Astrocyte of the hippocampus (primary cell): ENCODE data around the gene DUS1L.

Source experiments
- DNase-seq: peaks from one replicate; pipeline ENCODE4 v3.0.0; 2011; ENCODE audit warnings: low read depth, low spot score

DUS1L gene

DNA sequence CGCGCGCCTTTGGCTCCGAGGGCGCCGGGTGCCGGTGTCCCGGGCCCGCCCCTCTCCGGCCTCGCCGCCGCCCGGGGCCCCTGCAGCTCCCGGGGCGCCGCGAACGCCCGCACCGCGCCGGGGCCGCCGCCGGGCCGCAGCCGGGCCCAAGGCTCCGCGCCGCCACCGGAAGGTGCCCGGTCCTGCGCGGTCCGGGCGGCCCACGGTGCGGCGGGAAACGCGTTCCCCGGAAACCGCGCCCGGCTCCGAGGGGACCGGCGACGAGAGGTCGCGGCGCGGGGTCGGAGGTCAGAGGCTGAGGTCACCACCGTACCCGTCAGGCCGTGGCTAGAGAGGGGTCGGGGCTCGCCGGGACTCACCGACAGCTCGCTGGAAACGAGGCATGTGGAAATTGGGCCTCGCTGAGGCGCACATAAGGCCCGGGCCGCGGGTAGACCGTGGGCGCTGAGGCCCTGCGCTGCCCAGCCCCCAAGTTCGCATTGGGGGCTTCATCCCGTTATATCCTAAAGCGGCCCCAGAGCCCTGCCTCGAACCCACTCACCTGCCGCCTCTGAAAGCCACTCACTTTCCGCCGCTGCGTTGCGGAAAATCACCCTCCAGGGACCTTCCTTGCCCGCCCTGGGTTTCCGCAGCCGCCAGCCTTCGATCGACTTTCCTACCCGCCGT, at the start of gene DUS1L:
Gene DUS1L, minus strand, starts transcription at position 167 of the 666 bp plus-strand sequence. CDS start 745 bp downstream, outside the sequence.
- peak; percentile 78 for DNase-seq

DNA sequence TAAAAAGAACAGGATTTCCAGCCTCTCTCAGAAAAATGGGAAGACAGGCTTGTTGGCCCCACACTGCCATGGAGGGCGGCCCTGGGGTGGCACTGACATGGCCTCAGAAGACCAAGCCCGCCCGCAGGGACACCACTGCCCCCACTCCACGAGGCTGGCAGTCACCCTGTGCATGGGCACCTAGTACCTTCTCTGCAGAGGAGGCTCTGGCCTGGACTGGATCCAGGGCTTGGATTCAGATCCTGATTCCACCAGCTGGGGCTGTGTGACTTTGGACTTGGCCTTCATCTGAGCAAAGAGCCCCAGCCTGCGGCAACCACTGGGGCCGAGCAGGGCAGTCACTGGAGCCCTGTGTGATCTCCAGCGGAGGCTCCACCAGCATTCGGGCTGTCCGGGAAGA, 49.3 kb upstream of the DUS1L start:
- no peak for DNase-seq

DNA sequence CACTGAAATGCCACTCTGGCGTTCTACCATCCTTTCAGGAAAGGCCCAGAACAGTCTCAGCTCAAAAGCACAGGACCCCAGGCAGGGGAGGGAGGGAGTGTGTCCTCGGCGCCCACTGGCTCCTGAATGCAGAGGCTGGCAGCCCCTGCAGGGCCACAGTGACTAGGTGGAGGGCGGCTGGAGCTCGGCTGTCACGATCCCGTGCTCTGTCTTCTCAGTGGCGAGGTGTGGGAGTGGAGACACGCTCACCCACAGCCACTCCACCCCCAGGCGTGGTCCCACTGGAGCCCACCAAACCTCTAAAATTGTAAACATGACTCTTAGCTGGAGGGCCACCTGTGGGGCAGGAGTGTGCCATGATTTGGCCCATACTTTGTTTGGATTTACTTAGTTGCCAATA, 48.8 kb upstream of the DUS1L start:
- DNase-seq: no peak

DNA sequence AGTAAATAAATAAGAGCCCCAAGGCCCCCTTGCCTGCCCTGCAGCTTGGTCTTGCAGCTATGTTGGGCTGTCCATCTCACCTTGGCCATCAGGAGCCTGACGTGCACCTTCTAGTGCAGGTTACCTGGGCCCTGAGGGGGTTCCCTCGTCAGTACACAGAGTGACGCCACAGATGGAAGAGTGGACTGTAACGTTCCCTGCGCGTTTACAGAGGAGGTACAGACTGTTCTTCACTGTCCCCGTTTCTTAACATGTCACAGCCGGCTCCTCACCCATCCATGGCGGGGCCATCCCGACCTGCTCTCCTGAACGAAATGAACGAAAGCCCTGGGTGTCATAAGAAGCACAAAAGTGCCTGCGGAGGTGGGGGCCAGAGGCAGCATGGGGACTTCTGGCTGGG, 48.3 kb upstream of the DUS1L start:
- no peak for DNase-seq

DNA sequence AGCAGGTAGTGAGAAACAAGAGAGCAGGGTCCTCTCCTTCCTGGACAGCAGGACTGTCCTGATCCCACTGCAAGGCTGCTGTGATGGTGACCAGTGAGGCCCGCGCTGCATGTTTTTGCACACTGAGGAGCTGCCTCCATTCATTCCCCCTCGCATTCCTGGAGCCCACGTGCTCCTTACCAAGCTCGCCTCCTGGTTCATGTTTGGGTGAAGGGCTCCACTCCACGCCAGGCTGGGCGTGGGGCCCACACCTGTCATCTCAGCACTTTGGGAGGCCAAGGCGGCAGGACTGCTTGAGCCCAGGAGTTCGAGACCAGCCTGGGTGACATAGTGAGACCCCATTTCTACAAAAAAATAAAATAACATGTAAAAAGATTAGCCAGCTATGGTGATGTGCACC, 47.8 kb upstream of the DUS1L start:
- no peak for DNase-seq

DNA sequence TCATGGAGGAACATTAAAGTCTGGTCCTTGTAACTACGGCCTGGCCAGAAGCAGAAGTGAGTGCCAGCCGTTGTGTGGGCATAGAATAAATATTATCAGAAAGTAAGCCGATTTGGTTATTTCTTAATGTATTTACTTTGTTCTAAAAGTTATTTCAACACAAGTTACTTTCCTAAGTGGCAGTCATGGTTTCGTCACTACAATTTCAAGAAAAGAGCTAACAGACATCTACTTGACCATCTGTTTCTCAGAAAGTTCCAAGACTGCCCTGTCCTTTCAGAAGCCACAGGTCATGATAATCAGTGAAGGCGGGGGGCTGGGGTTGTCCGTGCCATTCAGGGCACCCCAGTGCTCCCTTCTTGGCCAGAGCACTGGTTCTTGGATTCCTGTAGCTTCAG, 47.3 kb upstream of the DUS1L start:
- no peak for DNase-seq

DNA sequence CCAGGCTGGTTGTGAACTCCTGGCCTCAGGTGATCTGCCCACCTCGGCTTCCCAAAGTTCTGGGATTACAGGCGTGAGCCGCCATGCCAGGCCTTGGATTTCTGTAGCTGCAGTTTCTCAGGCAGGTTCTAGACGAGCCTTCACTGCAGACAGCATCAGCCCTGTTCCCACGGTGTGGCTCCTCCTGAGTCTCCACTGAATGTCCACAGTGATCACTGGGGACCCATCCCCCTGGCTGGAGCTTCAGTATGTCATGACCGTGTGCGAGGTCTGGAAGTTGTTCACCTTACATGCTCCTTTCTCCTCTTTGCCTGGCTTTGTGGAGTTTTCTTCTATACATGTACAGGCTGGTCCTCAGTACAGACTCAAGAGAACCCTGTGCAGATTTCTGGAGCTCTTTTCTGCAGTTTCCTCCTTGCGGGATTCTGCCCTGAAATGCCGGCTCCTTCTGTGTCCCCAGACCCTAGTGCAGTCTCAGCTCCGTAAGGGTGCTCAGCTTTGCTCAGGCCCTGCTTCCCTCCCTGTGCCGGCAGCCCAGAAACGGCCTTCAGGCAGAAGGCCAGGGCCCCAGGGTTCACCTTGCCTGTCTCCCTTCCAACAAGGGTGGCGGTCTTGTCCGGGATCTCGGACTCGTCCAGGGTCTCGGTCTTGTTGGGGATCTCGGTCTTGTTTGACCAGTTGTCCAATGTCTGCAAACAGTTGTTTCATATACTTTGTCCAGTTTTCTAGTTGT, 46.7 kb upstream of the DUS1L start:
- DNase-seq: no peak

DNA sequence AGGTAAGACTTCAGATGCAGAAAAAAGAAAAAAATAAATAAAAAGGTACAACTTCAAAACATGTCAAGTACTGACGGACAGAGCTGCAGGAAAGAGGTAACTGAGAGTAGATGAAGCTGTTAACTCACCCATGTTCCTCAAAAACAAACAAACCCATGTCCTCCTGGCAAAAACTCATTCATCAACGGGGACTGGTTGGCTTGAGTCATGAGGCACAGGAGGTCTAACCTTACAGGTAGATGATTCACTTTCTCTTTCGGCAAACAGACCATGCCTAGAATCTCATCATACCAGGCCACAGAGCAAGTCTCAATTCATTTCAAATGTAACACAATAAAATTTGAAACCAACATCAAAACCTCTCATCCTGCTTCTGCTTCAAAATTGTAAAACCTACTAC, 44.7 kb upstream of the DUS1L start:
- no peak for DNase-seq

DNA sequence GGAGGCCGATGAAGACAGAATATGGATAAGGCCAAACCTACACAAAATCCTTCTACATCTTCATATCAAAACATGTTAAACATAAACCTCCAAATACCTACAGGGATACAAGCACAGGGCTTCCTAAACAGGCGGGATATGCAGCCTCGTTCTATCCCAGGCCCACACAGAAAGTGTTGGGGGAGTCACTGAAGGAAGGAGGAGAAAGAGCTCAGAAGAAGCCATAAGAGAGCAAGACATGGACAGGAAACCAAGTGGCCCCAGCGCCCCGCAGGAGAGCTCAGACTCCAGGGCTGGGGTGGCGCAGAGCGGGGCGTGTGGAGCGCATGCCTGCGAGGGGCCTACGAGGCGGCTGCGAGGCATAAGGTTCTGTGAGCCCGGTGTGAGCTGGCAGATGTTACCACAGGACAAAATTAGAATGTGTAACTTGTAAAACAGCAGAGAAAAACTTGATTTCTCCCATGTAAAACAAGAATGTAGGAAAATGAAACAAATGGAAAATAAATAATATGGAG, 43.4 kb upstream of the DUS1L start:
- no peak for DNase-seq

DNA sequence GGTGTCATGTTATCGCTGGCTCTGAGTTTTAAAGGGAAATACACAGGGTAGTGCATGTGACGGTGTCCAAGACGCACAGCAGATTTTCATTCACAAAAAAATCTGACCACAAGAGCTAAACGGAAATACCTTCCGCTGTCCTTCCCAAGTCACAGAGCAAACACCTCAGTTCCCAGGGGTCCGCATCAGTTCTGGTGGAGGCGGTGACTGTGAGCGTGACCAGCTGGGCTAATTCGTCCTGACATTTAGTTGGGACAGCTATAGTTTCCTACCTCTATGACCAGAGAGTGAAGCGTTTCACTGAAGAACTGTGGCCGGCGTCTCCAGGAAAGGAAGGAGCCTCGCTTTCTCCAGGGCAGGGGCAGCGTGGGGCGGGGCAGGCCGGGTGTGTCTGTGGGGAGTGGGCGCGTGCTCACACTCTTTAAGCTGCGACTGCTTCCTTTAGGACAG, 42.9 kb upstream of the DUS1L start:
- DNase-seq: no peak

DNA sequence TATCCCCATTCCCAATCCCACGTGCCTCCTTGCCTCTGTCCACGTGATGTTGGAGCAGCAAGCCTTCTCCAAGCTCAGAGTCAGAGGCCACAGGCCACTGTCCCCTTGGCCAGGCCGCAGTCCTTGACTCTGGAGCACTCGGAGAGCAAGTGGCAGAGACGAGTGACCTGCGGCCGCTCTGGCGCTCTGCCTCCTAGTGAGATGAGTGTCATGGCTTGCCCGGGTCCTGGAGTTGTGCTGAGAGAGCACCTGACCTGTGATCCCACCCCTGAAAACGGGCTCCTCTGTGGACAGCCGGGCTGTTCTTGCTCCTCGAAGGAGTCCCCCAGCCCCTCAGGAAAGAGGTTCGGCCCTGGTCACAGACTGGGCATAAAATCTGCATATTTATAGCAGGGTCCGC, 42.4 kb upstream of the DUS1L start:
- DNase-seq: no peak

DNA sequence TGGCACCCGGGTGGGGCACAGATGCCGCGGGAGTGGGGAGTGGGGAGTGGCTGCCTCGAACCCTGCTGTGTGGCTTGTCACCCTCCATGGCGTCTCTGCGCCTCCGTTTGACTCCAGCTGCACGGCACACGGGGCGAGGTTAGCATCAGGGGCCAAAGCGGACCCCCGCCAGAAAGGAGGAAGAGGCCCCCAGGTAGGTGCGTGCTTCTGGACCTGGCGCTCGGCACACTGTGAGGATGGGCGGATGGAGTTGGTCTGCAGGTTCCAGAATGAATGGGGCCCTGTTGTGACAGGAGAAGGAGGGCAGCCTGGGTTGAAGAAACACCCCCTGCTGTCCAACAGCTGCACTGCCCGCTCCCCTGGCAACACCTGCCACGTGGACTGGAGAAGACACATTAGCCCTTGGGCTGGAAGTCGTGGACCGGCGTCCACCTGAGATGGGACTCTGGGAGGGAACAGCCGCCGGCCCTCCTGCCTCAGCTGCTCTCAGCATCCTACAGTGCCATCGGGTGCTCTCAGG, 41.8 kb upstream of the DUS1L start:
- DNase-seq: no peak

DNA sequence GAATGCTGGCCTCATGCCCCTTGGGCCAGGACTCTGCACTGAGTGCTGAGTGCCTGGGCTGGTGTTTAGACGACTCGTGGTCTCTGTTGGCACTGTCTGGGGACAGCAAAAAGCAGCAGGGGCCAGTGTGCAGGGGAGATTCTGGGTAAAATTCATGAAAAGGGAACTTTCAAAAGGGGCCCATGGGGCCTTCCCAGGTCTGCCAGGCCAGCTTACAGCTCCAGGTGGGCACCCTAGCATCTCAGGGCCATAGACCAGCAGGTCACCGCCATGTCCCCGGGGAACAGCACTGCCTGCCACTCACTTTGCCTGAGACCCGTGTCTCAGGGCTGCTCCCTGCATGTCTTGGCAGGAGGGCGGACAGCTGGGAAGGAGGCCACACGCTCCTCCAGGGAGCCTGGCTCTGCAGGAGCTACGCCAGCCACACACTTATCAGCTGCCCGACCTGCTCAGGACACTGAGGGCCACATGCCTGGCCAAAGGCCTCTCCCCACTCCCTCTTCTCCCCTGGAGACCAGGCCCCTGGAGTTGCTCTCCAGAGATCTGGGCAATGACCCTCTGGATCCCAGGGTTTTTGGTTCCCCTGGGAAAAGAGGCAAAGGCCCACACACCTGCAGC, 41.2 kb upstream of the DUS1L start:
- no peak for DNase-seq

DNA sequence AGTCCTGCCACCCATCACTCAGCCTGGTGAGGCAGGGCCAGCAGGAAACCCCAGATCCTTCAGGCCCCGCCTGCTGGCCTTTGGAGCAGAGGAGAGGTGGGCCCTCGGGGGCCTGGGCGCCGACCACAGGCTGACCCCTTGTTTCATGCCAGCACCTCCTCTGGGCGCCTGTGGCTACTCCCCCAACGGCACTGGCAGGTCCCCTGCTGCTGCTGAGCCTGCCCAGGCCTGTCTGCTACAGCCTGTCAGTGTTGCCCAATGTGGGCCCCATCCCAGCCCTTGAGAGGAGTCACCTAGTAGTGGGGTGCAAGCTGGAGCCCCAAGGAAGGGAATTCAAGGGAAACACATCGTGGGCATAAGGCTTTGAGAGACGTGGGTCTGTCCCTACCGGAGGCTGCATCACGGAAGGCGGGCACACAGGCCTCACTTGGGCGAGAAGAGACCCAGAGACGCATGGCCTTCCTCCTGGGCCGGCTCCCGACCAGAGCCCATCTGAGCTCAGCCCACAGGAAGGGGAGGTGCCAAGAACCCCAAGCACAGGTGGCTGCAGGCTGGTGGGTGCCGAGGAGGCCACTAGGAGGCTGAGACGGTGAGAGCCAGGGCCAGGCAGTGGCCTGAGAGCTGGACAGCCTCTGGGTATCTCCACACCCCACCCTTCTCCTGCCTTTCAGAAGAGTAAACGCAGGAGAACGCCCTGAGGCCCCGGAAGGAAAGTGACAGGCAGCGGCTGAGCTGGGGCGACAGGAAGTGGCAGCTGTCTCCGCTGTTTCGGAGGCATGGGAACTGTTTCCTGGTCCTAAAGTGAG, 40.5 kb upstream of the DUS1L start:
- peak; percentile 54 for DNase-seq

DNA sequence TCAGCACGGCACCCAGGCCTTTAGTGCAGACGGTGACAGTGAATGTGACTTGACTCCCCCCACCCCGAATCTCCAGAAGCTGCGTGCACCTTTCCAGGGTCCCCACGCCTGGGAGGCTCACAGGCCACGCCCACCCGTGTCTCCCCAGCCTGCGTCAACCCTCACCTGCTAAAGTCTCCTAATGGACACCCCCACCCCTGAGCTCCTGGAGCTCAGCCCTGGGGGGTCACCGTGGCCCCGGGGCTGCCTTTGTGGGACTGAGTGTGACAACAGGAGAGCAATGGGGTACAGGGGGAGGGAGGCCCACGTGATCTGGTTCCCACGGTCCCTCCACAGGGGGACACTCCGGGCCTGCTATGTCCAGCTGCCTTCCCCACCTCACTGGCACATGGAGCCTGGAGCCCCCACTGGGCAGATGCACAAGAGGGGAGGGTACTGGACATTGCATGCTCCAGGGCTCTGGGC, 39.8 kb upstream of the DUS1L start:
- no peak for DNase-seq

DNA sequence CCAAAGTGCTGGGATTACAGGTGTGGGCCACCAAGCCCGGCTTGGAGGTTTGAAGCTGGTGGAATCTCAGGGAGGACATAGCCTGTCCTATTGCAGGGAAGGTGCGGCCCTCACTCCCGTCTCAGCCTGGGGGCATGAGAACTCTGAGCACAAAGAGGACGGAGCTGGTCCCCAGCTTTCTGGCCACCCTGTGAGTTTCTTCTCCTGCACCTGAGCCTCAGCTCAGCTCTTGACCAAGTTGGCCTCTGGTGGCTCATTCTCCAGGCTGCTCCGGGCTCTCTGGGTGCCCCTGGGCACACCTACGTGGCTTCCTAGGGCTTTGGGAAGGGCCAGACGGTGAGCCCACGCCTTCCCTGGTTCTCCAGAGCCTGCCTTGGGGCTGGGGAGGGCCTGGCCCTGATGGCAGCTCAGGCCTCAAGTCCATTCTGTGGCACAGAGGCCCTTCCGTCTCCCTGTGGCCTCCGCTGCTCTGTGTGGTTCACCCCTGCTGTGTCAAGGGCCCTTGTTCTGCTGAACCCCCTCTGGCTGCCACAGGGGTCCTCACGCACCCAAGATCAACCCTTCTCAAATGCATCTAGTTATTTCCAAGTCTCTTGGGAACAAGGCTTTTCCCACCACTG, 39.3 kb upstream of the DUS1L start:
- no peak for DNase-seq

DNA sequence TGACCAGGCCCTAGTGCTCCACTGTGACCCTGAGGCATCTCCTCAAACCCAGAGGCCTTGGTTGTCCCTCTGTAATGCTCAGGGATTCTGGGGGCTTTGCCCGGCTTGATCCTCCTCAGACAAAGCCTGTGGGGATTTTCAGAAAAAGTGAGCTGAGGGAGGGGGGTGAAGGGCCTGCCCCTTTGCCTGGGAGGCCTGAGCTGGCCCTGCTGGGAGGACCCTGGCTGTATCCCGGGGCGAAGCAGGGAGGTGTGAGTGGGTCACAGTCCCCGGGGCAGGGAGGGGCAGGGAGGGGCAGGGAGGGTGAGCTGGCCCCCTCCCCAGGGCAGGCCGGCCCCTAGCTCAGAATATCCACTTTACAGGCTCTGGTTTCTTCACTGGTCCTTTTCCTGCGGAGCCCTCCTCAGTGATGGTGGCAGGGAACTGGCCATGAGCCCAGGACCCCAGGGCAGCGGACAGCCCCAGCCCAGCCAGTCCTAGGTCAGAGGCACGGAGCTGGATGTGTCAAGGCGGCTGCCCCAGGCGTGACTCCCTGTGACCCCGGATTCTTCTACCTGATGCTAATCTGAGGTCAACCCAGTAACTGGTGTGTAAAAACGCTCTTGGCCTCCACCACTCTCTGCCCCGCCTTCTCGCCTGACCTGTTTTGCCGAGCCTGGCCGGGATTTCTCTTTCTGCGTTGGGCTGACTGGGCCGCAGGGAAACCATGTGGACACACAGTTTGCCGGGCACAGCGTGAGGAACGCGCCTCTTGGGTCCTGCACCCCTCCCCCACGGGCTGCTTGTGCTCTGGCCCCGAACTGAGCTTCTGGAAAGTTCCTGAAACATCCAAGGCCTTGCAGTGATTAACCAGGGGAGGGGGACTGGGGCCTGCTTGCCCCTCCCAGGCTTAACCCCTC, 38.2 kb upstream of the DUS1L start:
- peak; percentile 39 for DNase-seq

DNA sequence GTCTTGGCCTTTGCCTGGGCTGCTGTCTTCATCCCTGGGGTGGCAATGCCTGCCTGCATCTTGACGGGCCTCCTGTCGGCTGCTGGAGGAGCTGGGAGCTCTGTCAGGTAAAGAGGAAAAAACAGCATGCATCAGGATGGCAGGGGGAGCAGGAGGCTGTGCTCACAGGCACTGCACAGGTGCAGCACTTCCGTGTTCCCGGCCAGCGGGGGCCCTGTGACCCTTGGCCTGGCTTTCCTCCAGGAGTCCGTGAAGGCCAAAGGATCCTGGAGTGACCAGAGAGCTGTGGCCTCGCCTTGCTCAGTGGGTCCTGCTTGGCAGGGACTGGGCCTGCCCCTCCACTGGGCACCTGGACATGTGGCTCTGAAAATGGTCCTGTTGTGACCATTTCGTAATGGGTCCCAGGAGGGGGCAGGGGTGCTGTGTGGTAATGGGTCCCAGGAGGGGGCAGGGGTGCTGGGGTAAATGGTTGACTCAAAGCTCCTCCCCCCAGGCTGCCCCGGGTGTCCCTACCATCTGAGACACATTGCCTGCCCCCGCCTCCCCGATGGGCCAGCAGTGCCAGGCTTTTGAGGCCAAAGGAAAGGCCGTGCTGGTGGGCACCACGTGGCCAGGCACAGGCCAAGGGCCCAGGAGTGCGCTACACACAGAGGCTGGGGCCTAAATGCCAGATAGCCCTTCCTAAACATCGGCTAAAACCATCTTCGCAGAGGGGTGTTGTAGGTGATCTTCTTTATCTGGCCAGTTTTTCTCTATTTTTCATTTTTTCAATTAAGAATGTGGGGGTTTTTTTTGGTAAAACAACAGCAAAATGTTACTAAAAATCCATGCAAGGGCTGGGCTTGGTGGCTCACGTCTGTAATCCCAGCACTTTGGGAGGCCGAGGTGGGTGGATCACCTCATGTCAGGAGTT, 36.4 kb upstream of the DUS1L start:
- DNase-seq: no peak

DNA sequence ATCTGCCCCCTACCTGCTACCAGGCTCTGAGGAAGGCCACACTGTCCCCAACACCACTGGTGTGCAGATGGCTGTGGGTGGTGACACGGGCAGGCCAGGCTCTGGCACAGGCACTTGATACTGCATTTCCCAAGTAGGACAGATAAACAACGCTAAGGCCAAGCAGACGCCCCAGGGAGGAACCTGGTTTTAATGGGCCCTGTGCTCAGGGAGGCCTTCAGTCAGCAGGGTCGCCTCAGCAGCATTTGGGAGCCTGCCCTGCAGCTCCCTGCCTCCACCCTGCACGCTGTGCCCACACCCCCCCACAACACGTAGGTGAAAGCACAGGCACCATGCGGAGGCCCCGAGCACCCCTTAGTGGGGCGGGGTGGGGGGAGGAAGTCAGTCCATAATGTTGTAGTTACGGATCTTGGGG, 35.7 kb upstream of the DUS1L start:
- no peak for DNase-seq
